Measurements from ENCODE around the gene CAMTA1.

DNA sequence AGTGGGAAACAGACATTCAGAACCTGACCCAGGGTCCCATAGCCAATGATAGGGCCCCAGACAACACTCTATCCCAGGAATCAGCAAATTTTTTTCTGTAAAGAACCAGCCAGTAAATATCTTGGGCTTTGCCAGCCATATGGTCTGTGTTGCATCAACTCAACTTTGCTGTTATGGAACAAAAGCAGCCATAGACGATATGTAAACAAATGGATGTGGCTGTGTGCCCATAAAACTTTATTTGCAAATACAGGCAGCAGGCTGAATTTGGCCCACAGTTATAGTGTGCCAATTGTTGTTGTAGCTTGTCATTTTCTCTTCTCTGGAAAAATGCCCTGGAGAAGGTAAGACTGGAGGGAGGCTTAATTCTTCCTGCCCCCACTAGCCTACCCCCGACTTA lies 554.7 kb downstream of the CAMTA1 start:
- TF ChIP-seq, protein P1, sequence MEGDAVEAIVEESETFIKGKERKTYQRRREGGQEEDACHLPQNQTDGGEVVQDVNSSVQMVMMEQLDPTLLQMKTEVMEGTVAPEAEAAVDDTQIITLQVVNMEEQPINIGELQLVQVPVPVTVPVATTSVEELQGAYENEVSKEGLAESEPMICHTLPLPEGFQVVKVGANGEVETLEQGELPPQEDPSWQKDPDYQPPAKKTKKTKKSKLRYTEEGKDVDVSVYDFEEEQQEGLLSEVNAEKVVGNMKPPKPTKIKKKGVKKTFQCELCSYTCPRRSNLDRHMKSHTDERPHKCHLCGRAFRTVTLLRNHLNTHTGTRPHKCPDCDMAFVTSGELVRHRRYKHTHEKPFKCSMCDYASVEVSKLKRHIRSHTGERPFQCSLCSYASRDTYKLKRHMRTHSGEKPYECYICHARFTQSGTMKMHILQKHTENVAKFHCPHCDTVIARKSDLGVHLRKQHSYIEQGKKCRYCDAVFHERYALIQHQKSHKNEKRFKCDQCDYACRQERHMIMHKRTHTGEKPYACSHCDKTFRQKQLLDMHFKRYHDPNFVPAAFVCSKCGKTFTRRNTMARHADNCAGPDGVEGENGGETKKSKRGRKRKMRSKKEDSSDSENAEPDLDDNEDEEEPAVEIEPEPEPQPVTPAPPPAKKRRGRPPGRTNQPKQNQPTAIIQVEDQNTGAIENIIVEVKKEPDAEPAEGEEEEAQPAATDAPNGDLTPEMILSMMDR (IDR thresholded peaks at IDR 0.05; ENCODE audit: low read length) = no peak
- TF ChIP-seq EZH2phosphoT487 (IDR thresholded peaks at IDR 0.05; ENCODE audit: low read length) (no peak), EZH2 (optimal IDR thresholded peaks at IDR 0.05; ENCODE audit: low read depth, low read length) (no peak)
